Neuron (in vitro differentiated cells): ENCODE results near the gene DNAH5.
"Not testable (repeated sequence)": the region's sequence is repeated elsewhere in the genome, so short reads cannot be mapped to it uniquely, and the experiment has no call there.

Experiments
- H2AFZ ChIP-seq: one replicate; pipeline ENCODE4 v1.6.1; 2013; ENCODE audit warnings: low read depth, mild to moderate bottlenecking, inconsistent platforms, low read length, moderate library complexity
- H3K27me3 ChIP-seq: one replicate; pipeline ENCODE4 v1.6.1; 2013; ENCODE audit warnings: low read length; ENCODE audit not compliant: insufficient read depth
- H3K36me3 ChIP-seq: one replicate; pipeline ENCODE4 v1.6.1; 2013; ENCODE audit warnings: low read length; ENCODE audit not compliant: insufficient read depth
- H3K4me1 ChIP-seq: one replicate; pipeline ENCODE4 v1.6.1; 2013; ENCODE audit warnings: low read length; ENCODE audit not compliant: insufficient read depth
- H3K4me3 ChIP-seq: 2 replicates; pipeline ENCODE4 v1.5.1; 2013; ENCODE audit warnings: mild to moderate bottlenecking, low read length, moderate library complexity
- H3K9me3 ChIP-seq: one replicate; pipeline ENCODE4 v1.6.1; 2013; ENCODE audit warnings: low read length

Gene DNAH5

GRCh38 chr5:13944560-13945199 lies at the start of gene DNAH5:
TSS of gene DNAH5 (minus strand) at chr5:13944688. CDS start at chr5:13944438, 250 bp downstream.
- Histone ChIP-seq H3K9me3 (no peaks in the 10 kb centered on the region), H2AFZ (no peak within 1 kb of the TSS), H3K4me3 (no peak within 1 kb of the TSS), H3K36me3 (no peaks in the 10 kb centered on the region), H3K27me3 (no peaks in the 10 kb centered on the region), H3K4me1 (no peaks in the 10 kb centered on the region)

GRCh38 chr5:13993926-13994325 lies 49.4 kb upstream of the DNAH5 start:
- no peaks in the 10 kb centered on the region for H3K36me3 ChIP-seq
- no peaks in the 10 kb centered on the region for H3K27me3 ChIP-seq

GRCh38 chr5:13992795-13993194 lies 48.3 kb upstream of the DNAH5 start:
- Histone ChIP-seq H2AFZ (no peak overlapping the region), H3K4me3 (no peak overlapping the region), H3K9me3 (no peaks in the 10 kb centered on the region), H3K27me3 (no peaks in the 10 kb centered on the region), H3K4me1 (no peaks in the 10 kb centered on the region), H3K36me3 (no peaks in the 10 kb centered on the region)

More at GRCh38 chr5:13993926-13994325, 49.4 kb upstream of the DNAH5 start:
- Histone ChIP-seq H3K4me1 (no peaks in the 10 kb centered on the region), H3K4me3 (no peak overlapping the region), H3K9me3 (no peaks in the 10 kb centered on the region), H2AFZ (no peak overlapping the region)

GRCh38 chr5:13991365-13991764 lies 46.9 kb upstream of the DNAH5 start:
- H3K4me3 ChIP-seq = no peak overlapping the region
- no peaks in the 10 kb centered on the region for H3K36me3 ChIP-seq
- no peaks in the 10 kb centered on the region for H3K4me1 ChIP-seq
- H3K9me3 ChIP-seq = no peaks in the 10 kb centered on the region
- no peaks in the 10 kb centered on the region for H3K27me3 ChIP-seq
- H2AFZ ChIP-seq = no peak overlapping the region

- Histone ChIP-seq H3K27me3 (no peaks in the 10 kb centered on the region), H2AFZ (no peak overlapping the region), H3K9me3 (no peaks in the 10 kb centered on the region), H3K36me3 (no peaks in the 10 kb centered on the region), H3K4me3 (no peak overlapping the region), H3K4me1 (no peaks in the 10 kb centered on the region)
These were observed 46.4 kb upstream of the DNAH5 start for GRCh38 chr5:13990896-13991295.

GRCh38 chr5:13989832-13990231 lies 45.3 kb upstream of the DNAH5 start:
- no peaks in the 10 kb centered on the region for H3K9me3 ChIP-seq
- H3K4me3 ChIP-seq = no peak overlapping the region
- H3K36me3 ChIP-seq = no peaks in the 10 kb centered on the region
- H3K4me1 ChIP-seq = no peaks in the 10 kb centered on the region
- H3K27me3 ChIP-seq = no peaks in the 10 kb centered on the region
- H2AFZ ChIP-seq = no peak overlapping the region

GRCh38 chr5:13987843-13988464 lies 43.5 kb upstream of the DNAH5 start:
- Histone ChIP-seq H3K4me3 (no peak overlapping the region), H3K9me3 (no peaks in the 10 kb centered on the region), H3K27me3 (no peaks in the 10 kb centered on the region), H3K36me3 (no peaks in the 10 kb centered on the region), H2AFZ (no peak overlapping the region), H3K4me1 (no peaks in the 10 kb centered on the region)

GRCh38 chr5:13985731-13986418 lies 41.4 kb upstream of the DNAH5 start:
- no peak overlapping the region for H2AFZ ChIP-seq
- no peaks in the 10 kb centered on the region for H3K4me1 ChIP-seq
- no peak overlapping the region for H3K4me3 ChIP-seq
- no peaks in the 10 kb centered on the region for H3K9me3 ChIP-seq
- H3K27me3 ChIP-seq = no peaks in the 10 kb centered on the region
- no peaks in the 10 kb centered on the region for H3K36me3 ChIP-seq

GRCh38 chr5:13984888-13985287 lies 40.4 kb upstream of the DNAH5 start:
- H3K4me3 ChIP-seq, H3K9me3 ChIP-seq, H3K4me1 ChIP-seq, H3K27me3 ChIP-seq, H3K36me3 ChIP-seq, H2AFZ ChIP-seq: not testable (repeated sequence)

- Histone ChIP-seq H2AFZ (no peak overlapping the region), H3K9me3 (no peaks in the 10 kb centered on the region), H3K4me1 (no peaks in the 10 kb centered on the region), H3K4me3 (no peak overlapping the region), H3K36me3 (no peaks in the 10 kb centered on the region), H3K27me3 (no peaks in the 10 kb centered on the region)
These were observed 32.7 kb upstream of the DNAH5 start for GRCh38 chr5:13976867-13977830.

GRCh38 chr5:13976223-13976622 lies 31.7 kb upstream of the DNAH5 start:
- Histone ChIP-seq H3K9me3 (no peaks in the 10 kb centered on the region), H3K27me3 (no peaks in the 10 kb centered on the region), H3K36me3 (no peaks in the 10 kb centered on the region), H2AFZ (no peak overlapping the region), H3K4me3 (no peak overlapping the region), H3K4me1 (no peaks in the 10 kb centered on the region)

GRCh38 chr5:13975246-13975645 lies 30.8 kb upstream of the DNAH5 start:
- H2AFZ ChIP-seq = no peak overlapping the region
- H3K4me3 ChIP-seq = no peak overlapping the region
- H3K4me1 ChIP-seq = no peaks in the 10 kb centered on the region
- H3K27me3 ChIP-seq = no peaks in the 10 kb centered on the region
- H3K9me3 ChIP-seq = no peaks in the 10 kb centered on the region
- no peaks in the 10 kb centered on the region for H3K36me3 ChIP-seq

- no peak overlapping the region for H2AFZ ChIP-seq
- no peaks in the 10 kb centered on the region for H3K4me1 ChIP-seq
- no peak overlapping the region for H3K4me3 ChIP-seq
- H3K36me3 ChIP-seq = no peaks in the 10 kb centered on the region
- H3K9me3 ChIP-seq = no peaks in the 10 kb centered on the region
- no peaks in the 10 kb centered on the region for H3K27me3 ChIP-seq
These were observed 29.2 kb upstream of the DNAH5 start for GRCh38 chr5:13973724-13974123.
